ENCODE measurements around the gene PTX4.

The PTX4 gene

DNA sequence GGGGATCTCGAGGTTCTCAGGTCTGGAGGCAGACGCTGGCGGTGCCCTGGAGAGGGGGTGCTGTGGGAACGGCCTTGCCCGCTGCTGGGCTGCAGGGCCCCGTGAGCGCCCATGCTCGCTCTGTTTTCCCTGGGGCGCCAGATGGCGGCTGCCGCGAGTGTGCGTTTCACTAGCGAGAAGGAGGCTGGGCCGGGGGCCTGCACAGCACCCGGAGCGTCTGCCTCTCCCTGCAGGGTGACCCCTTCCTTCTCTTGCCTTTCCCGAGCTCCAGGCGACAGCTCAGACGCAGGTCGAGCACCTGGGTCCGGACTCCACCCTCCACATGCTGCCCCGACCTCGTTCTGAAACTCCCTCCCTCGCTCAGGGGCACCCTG lies 7.1 kb upstream of the PTX4 start:
- H3K4me3 ChIP-seq (ENCODE audit: low read depth, low read length), result no peak overlapping the region
- no peak for DNase-seq (ENCODE audit: low read depth, low spot score)
- in situ Hi-C loops (cut with HindIII; ENCODE audit: low sequenced_read_pairs), result no loop called here
- TF ChIP-seq CTCF (IDR thresholded peaks at IDR 0.05; ENCODE audit: low read depth, low read length), result no peak

DNA sequence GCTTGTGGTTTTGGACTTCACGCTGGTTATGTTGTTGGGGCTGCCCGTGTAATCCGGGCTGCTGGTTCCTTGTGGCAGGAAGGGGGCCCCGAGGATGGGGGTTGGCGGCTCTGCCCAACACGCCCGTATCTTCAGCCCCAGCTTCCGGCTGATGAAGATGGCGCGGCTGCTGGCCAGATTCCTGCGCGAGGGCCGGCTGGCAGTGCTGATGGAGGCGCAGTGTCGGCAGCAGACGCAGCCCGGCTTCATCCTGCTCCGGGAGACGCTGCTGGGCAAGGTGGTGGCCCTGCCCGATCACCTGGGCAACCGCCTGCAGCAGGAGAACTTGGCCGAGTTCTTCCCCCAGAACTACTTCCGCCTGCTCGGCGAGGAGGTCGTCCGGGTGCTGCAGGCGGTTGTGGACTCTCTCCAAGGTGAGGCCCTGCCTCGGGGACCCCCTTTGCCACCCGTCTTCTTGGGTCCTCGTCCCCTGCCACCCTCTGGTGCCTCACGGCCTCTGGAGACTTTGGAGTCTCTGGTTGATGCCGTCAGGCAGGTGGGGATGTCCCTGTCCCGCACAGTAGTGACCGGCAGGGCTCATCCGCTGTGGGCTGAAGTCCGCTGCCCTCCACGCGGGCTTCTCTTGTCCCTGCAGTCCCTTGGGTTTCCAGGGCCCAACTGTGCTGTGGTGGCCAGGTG lies 6.6 kb upstream of the PTX4 start:
- in situ Hi-C loops (cut with HindIII; ENCODE audit: low sequenced_read_pairs), result no loop called here
- TF ChIP-seq CTCF (IDR thresholded peaks at IDR 0.05; ENCODE audit: low read depth, low read length), result no peak
- DNase-seq (ENCODE audit: low read depth, low spot score), result no peak
- H3K4me3 ChIP-seq (ENCODE audit: low read depth, low read length), result no peak overlapping the region

GRCh38 chr16:1494711-1495110 lies 6.0 kb upstream of the PTX4 start:
- DNase-seq (ENCODE audit: low read depth, low spot score), result no peak
- no peak for TF ChIP-seq CTCF (IDR thresholded peaks at IDR 0.05; ENCODE audit: low read depth, low read length)
- in situ Hi-C loops (cut with HindIII; ENCODE audit: low sequenced_read_pairs), result no loop called here
- no peak overlapping the region for H3K4me3 ChIP-seq (ENCODE audit: low read depth, low read length)

GRCh38 chr16:1494129-1494640 lies 5.4 kb upstream of the PTX4 start:
- peak; percentile 73 for DNase-seq (ENCODE audit: low read depth, low spot score)
- TF ChIP-seq CTCF (IDR thresholded peaks at IDR 0.05; ENCODE audit: low read depth, low read length), result peak; percentile 79
- in situ Hi-C loops (cut with HindIII; ENCODE audit: low sequenced_read_pairs), result no loop called here
- H3K4me3 ChIP-seq (ENCODE audit: low read depth, low read length), result peak overlapping the region; percentile 79

DNA sequence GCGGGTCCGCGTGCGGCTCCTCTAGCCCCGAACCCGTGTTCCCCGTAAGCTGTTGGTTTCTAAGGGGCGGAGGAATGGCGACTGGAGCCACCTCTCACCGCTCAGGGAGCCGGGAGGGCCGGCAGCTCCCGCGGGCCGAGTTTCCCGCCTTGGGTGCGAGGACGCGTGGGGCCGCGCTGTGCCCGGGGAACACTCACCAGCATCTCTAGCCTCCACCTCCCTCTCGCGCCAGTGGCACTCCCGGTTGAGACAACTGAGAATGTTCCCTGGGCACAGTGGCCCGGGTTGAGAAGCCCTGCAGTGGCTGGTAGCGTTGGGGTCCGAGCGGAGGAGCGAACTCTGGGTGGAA lies 5.0 kb upstream of the PTX4 start:
- H3K4me3 ChIP-seq (ENCODE audit: low read depth, low read length), result peak overlapping the region; percentile 79
- DNase-seq (ENCODE audit: low read depth, low spot score), result peak; percentile 10
- no peak for TF ChIP-seq CTCF (IDR thresholded peaks at IDR 0.05; ENCODE audit: low read depth, low read length)
- in situ Hi-C loops (cut with HindIII; ENCODE audit: low sequenced_read_pairs), result no loop called here

- DNase-seq (ENCODE audit: low read depth, low spot score), result peak; percentile 75
- in situ Hi-C loops (cut with HindIII; ENCODE audit: low sequenced_read_pairs), result no loop called here
- H3K4me3 ChIP-seq (ENCODE audit: low read depth, low read length), result peak within 1 kb of the TSS; percentile 79
- no peak for TF ChIP-seq CTCF (IDR thresholded peaks at IDR 0.05; ENCODE audit: low read depth, low read length)
These were observed 4.4 kb upstream of the PTX4 start, which contains the start of gene TELO2 for GRCh38 chr16:1492923-1493745. TELO2 (plus strand) TSS chr16:1493360; CDS start chr16:1494282, 922 bp downstream.

Data from astrocyte of the spinal cord (primary cell).